A673 (cell line): ENCODE results near the gene SH3RF3.

Experiments used
- EZH2 ChIP-seq: fragments of 200-600 bp; sonication (generic); IDR thresholded peaks from 2 replicates; pipeline ENCODE4 v1.6.1; 2017; ENCODE audit warnings: borderline replicate concordance, low read depth, mild to moderate bottlenecking, mixed read lengths, antibody characterized with exemption, low read length; ENCODE audit not compliant: poor library complexity, severe bottlenecking
- TF ChIP-seq, protein P1 (sequence below): fragments of 300-800, 200-600 bp; sonication (generic); conservative IDR thresholded peaks from 2 replicates; pipeline ENCODE4 v1.5.1; 2017; ENCODE audit warnings: low read depth, mild to moderate bottlenecking, antibody characterized with exemption, low read length, moderate library complexity, mixed read lengths

GRCh38 chr2:109349503-109350465 lies 220.8 kb downstream of the SH3RF3 start:
- TF ChIP-seq, protein P1, sequence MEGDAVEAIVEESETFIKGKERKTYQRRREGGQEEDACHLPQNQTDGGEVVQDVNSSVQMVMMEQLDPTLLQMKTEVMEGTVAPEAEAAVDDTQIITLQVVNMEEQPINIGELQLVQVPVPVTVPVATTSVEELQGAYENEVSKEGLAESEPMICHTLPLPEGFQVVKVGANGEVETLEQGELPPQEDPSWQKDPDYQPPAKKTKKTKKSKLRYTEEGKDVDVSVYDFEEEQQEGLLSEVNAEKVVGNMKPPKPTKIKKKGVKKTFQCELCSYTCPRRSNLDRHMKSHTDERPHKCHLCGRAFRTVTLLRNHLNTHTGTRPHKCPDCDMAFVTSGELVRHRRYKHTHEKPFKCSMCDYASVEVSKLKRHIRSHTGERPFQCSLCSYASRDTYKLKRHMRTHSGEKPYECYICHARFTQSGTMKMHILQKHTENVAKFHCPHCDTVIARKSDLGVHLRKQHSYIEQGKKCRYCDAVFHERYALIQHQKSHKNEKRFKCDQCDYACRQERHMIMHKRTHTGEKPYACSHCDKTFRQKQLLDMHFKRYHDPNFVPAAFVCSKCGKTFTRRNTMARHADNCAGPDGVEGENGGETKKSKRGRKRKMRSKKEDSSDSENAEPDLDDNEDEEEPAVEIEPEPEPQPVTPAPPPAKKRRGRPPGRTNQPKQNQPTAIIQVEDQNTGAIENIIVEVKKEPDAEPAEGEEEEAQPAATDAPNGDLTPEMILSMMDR = no peak
- no peak for TF ChIP-seq EZH2
